ENCODE results near the gene ST6GALNAC3. TPM values are rescaled to one million over a fixed set of nuclear protein-coding genes. Genes with fewer than 3 reads are reported as not detected.

Gene ST6GALNAC3
- polyA plus RNA-seq, 1 donor (not counting 4 experiments of a cell fraction or from before 2014, with no cell fraction given), result 0.08 TPM

- FAIRE-seq (no peak), DNase-seq (ENCODE audit: low read depth, low spot score) (no peak)
- Histone ChIP-seq H3K9me1 (ENCODE audit: control insufficient read depth, extremely low read depth, insufficient read depth, low read length) (no peaks in the 10 kb centered on the region), H3K4me3 (ENCODE audit: control insufficient read depth in 2 of 3, extremely low read depth in 1 of 3, insufficient read depth in 2 of 3, low read depth in 1 of 3, low read length in 3 of 3) (no peak overlapping the region), H3K4me1 (ENCODE audit: control insufficient read depth, extremely low read depth, insufficient read depth, low read length) (no peaks in the 10 kb centered on the region), H3K27me3 (ENCODE audit: control insufficient read depth, extremely low read depth, insufficient read depth, low read length) (no peaks in the 10 kb centered on the region), H3K9me3 (ENCODE audit: control insufficient read depth, low read depth, low read length) (no peaks in the 10 kb centered on the region), H3K27ac (ENCODE audit: control insufficient read depth, insufficient read depth, low read length) (no peak overlapping the region), H3K36me3 (ENCODE audit: control insufficient read depth in 2 of 2, extremely low read depth in 1 of 2, insufficient read depth in 2 of 2, low read length in 2 of 2) (no peaks in the 10 kb centered on the region), H3K79me2 (ENCODE audit: control insufficient read depth, insufficient read depth, low read length) (no peaks in the 10 kb centered on the region), H2AFZ (ENCODE audit: control insufficient read depth, low read length) (no peak overlapping the region), H3K9ac (ENCODE audit: control insufficient read depth, extremely low read depth, insufficient read depth, low read length) (no peak overlapping the region), H4K20me1 (ENCODE audit: control insufficient read depth, extremely low read depth, insufficient read depth, low read length) (no peaks in the 10 kb centered on the region), H3K4me2 (ENCODE audit: control insufficient read depth, extremely low read depth, insufficient read depth, low read depth, low read length) (no peak overlapping the region)
- TF ChIP-seq EZH2 (IDR thresholded peaks at IDR 0.05; ENCODE audit: low read length), result no peak
- TF ChIP-seq CTCF (optimal IDR thresholded peaks at IDR 0.05 in 1 of 3, IDR thresholded peaks at IDR 0.05 in 1 of 3, conservative IDR thresholded peaks at IDR 0.05 in 1 of 3; ENCODE audit: extremely low read depth in 1 of 3, insufficient read depth in 2 of 3, low read length in 3 of 3), result no peak
- dilution Hi-C loops (cut with MboI; ENCODE audit: extremely low pct_ligation_motif_present, low sequenced_read_pairs), result no loop called here
Observed at GRCh38 chr1:76580206-76580605, 505.7 kb downstream of the ST6GALNAC3 start.

- H3K36me3 ChIP-seq (ENCODE audit: control insufficient read depth in 2 of 2, extremely low read depth in 1 of 2, insufficient read depth in 2 of 2, low read length in 2 of 2), result no peaks in the 10 kb centered on the region
- no peak overlapping the region for H3K4me2 ChIP-seq (ENCODE audit: control insufficient read depth, extremely low read depth, insufficient read depth, low read depth, low read length)
- H2AFZ ChIP-seq (ENCODE audit: control insufficient read depth, low read length), result no peak overlapping the region
- no peak overlapping the region for H3K27ac ChIP-seq (ENCODE audit: control insufficient read depth, insufficient read depth, low read length)
- FAIRE-seq (no peak), DNase-seq (ENCODE audit: low read depth, low spot score) (no peak)
- H3K27me3 ChIP-seq (ENCODE audit: control insufficient read depth, extremely low read depth, insufficient read depth, low read length), result no peaks in the 10 kb centered on the region
- no peaks in the 10 kb centered on the region for H3K9me1 ChIP-seq (ENCODE audit: control insufficient read depth, extremely low read depth, insufficient read depth, low read length)
- no peaks in the 10 kb centered on the region for H3K4me1 ChIP-seq (ENCODE audit: control insufficient read depth, extremely low read depth, insufficient read depth, low read length)
- H3K79me2 ChIP-seq (ENCODE audit: control insufficient read depth, insufficient read depth, low read length), result no peaks in the 10 kb centered on the region
- no peaks in the 10 kb centered on the region for H4K20me1 ChIP-seq (ENCODE audit: control insufficient read depth, extremely low read depth, insufficient read depth, low read length)
- no peaks in the 10 kb centered on the region for H3K9me3 ChIP-seq (ENCODE audit: control insufficient read depth, low read depth, low read length)
- no peak overlapping the region for H3K9ac ChIP-seq (ENCODE audit: control insufficient read depth, extremely low read depth, insufficient read depth, low read length)
- no peak overlapping the region for H3K4me3 ChIP-seq (ENCODE audit: control insufficient read depth in 2 of 3, extremely low read depth in 1 of 3, insufficient read depth in 2 of 3, low read depth in 1 of 3, low read length in 3 of 3)
- dilution Hi-C loops (cut with MboI; ENCODE audit: extremely low pct_ligation_motif_present, low sequenced_read_pairs), result no loop called here
- TF ChIP-seq CTCF (optimal IDR thresholded peaks at IDR 0.05 in 1 of 3, IDR thresholded peaks at IDR 0.05 in 1 of 3, conservative IDR thresholded peaks at IDR 0.05 in 1 of 3; ENCODE audit: extremely low read depth in 1 of 3, insufficient read depth in 2 of 3, low read length in 3 of 3), result no peak
- no peak for TF ChIP-seq EZH2 (IDR thresholded peaks at IDR 0.05; ENCODE audit: low read length)
Observed at GRCh38 chr1:76581712-76582111, 507.2 kb downstream of the ST6GALNAC3 start.

Measured in keratinocyte (primary cell).